Smooth muscle cell (in vitro differentiated cells): ENCODE measurements around the gene ZDHHC11. TPM values are rescaled to one million over a fixed set of nuclear protein-coding genes. Genes with fewer than 3 reads are reported as not detected.
"Not testable (repeated sequence)": the region's sequence is repeated elsewhere in the genome, so short reads cannot be mapped to it uniquely, and the experiment has no call there.

ENCODE experiments used
- DNase-seq: peaks from one replicate; lab custom pipeline; 2025; ENCODE audit not compliant: unreplicated experiment; lab: John Stamatoyannopoulos, UW
- H2AFZ ChIP-seq: fragments of 200-600 bp; sonication (generic); 2 replicates; pipeline ENCODE4 v1.6.0; 2016; ENCODE audit warnings: antibody characterized with exemption, low read depth, mild to moderate bottlenecking
- H3F3A ChIP-seq: fragments of 200-600 bp; sonication (generic); 2 replicates; pipeline ENCODE4 v1.6.0; 2017; ENCODE audit warnings: antibody characterized with exemption, low read depth
- H3K27ac ChIP-seq: fragments of 200-600 bp; sonication (generic); 2 replicates; pipeline ENCODE4 v1.5.1; 2016; ENCODE audit warnings: low read depth, mild to moderate bottlenecking
- H3K27me3 ChIP-seq: fragments of 200-600 bp; sonication (generic); 2 replicates; pipeline ENCODE4 v1.6.1; 2016; ENCODE audit warnings: low read depth, mild to moderate bottlenecking
- H3K36me3 ChIP-seq: fragments of 200-600 bp; sonication (generic); 2 replicates; pipeline ENCODE4 v1.5.1; 2016; ENCODE audit warnings: low read depth
- H3K4me1 ChIP-seq: fragments of 200-600 bp; sonication (generic); 2 replicates; pipeline ENCODE4 v1.5.1; 2016; ENCODE audit warnings: low read depth
- H3K4me2 ChIP-seq: fragments of 200-600 bp; sonication (generic); 2 replicates; pipeline ENCODE4 v1.6.0; 2016; ENCODE audit warnings: mild to moderate bottlenecking
- H3K4me3 ChIP-seq: fragments of 200-600 bp; sonication (generic); 2 replicates; pipeline ENCODE4 v1.5.1; 2016; ENCODE audit warnings: mild to moderate bottlenecking
- H3K79me2 ChIP-seq: fragments of 200-600 bp; sonication (generic); 2 replicates; pipeline ENCODE4 v1.6.0; 2016; ENCODE audit warnings: low read depth, mild to moderate bottlenecking
- H3K9ac ChIP-seq: fragments of 200-600 bp; sonication (generic); 2 replicates; pipeline ENCODE4 v1.6.0; 2016; ENCODE audit warnings: low read depth
- H3K9me3 ChIP-seq: fragments of 200-600 bp; sonication (generic); replicated peaks from 2 replicates; pipeline ENCODE4 v1.5.1; 2016; ENCODE audit warnings: low read depth
- H4K20me1 ChIP-seq: fragments of 200-600 bp; sonication (generic); 2 replicates; pipeline ENCODE4 v1.6.0; 2016; ENCODE audit warnings: low read depth
- CTCF ChIP-seq: fragments of 200-600 bp; sonication (generic); IDR thresholded peaks from 2 replicates; pipeline ENCODE4 v1.5.1; 2017; ENCODE audit warnings: borderline replicate concordance, mild to moderate bottlenecking, antibody characterized with exemption; ENCODE audit not compliant: insufficient read depth, poor library complexity, severe bottlenecking
- WGBS: methylation state at CpG from one replicate; pipeline ENCODE4 v1.1.7; 2016; ENCODE audit warnings: low lambda C conversion rate; 5-methylcytosine and 5-hydroxymethylcytosine counted together
- polyA plus RNA-seq: library from polyadenylated mRNA; unstranded; fragments of >200 nt; fragmentation: Nextera tagmentation; extraction: Ambion mirVana; gene quantifications from 2 replicates; pipeline ENCODE4 v1.2.1, GENCODE V29; 2016
- total RNA-seq: library from RNA; depleted of rRNA; stranded (reverse); fragments of >200 nt; gene quantifications from 2 replicates; pipeline ENCODE4 v1.2.3, GENCODE V29; 2014

ZDHHC11 gene
- total and polyA plus RNA-seq, 2 experiments from 2014 or later: 1.7 to 4.8 TPM

GRCh38 chr5:769485-770145 lies 81.2 kb downstream of the ZDHHC11 start:
- H3F3A ChIP-seq, H3K9ac ChIP-seq, H3K4me1 ChIP-seq, H4K20me1 ChIP-seq, H3K79me2 ChIP-seq, H3K27ac ChIP-seq, H3K36me3 ChIP-seq, H2AFZ ChIP-seq, H3K27me3 ChIP-seq, H3K9me3 ChIP-seq, H3K4me3 ChIP-seq, H3K4me2 ChIP-seq, DNase-seq: not testable (repeated sequence)
- WGBS: 82% methylated on average over 29 of the region's 29 CpGs

- H3K79me2 ChIP-seq: no peaks in the 10 kb centered on the region
- no peak for DNase-seq
- 89% methylated on average over 32 of the region's 32 CpGs for WGBS
Observed at GRCh38 chr5:766666-767431, 83.9 kb downstream of the ZDHHC11 start.

GRCh38 chr5:765948-766631 lies 84.7 kb downstream of the ZDHHC11 start:
- no peaks in the 10 kb centered on the region for H3K36me3 ChIP-seq
- TF ChIP-seq CTCF: no peak
- H3K9me3 ChIP-seq: no peaks in the 10 kb centered on the region
- no peak overlapping the region for H3K9ac ChIP-seq
- H3F3A ChIP-seq: no peaks in the 10 kb centered on the region
- H3K27ac ChIP-seq: no peak overlapping the region
- H3K4me2 ChIP-seq: no peak overlapping the region
- 95% methylated on average over 18 of the region's 18 CpGs for WGBS
- H3K4me1 ChIP-seq: no peaks in the 10 kb centered on the region
- H4K20me1 ChIP-seq: no peaks in the 10 kb centered on the region
- no peak overlapping the region for H3K4me3 ChIP-seq
- no peaks in the 10 kb centered on the region for H3K79me2 ChIP-seq
- no peak overlapping the region for H2AFZ ChIP-seq
- H3K27me3 ChIP-seq: no peaks in the 10 kb centered on the region
- no peak for DNase-seq

More at GRCh38 chr5:766666-767431, 83.9 kb downstream of the ZDHHC11 start:
- Histone ChIP-seq H3K9me3 (no peaks in the 10 kb centered on the region), H4K20me1 (no peaks in the 10 kb centered on the region), H3K27ac (no peak overlapping the region), H3K4me1 (no peaks in the 10 kb centered on the region), H3K9ac (no peak overlapping the region), H3K36me3 (no peaks in the 10 kb centered on the region), H3K4me2 (no peak overlapping the region), H3K4me3 (no peak overlapping the region), H3F3A (no peaks in the 10 kb centered on the region), H2AFZ (no peak overlapping the region), H3K27me3 (no peaks in the 10 kb centered on the region)
- no peak for TF ChIP-seq CTCF

- Histone ChIP-seq H3K79me2 (no peaks in the 10 kb centered on the region), H3K27me3 (no peaks in the 10 kb centered on the region), H3K36me3 (no peaks in the 10 kb centered on the region), H3K9me3 (no peaks in the 10 kb centered on the region), H3K9ac (no peak overlapping the region), H3K4me1 (no peaks in the 10 kb centered on the region), H3K4me2 (no peak overlapping the region), H4K20me1 (no peaks in the 10 kb centered on the region), H3K4me3 (no peak overlapping the region), H2AFZ (no peak overlapping the region), H3K27ac (no peak overlapping the region), H3F3A (no peaks in the 10 kb centered on the region)
- TF ChIP-seq CTCF: no peak
- DNase-seq: no peak
- 94% methylated on average over 31 of the region's 31 CpGs for WGBS
Observed at GRCh38 chr5:763998-764781, 86.6 kb downstream of the ZDHHC11 start.
